Prostate gland (tissue), 2 donors: ENCODE results near the gene SPDYE2B.
"Not testable (repeated sequence)": the region's sequence is repeated elsewhere in the genome, so short reads cannot be mapped to it uniquely, and the experiment has no call there.

ENCODE experiments used
- CTCF ChIP-seq, 4 experiments: fragments of 200-600 bp in 2 of 4; fragments of 450-650 bp in 2 of 4; sonication (generic) in 2 of 4; IDR thresholded peaks; 1 replicate in 3 of 4; 2 replicates in 1 of 4; pipeline ENCODE4 v1.5.1; 2016 to 2019; ENCODE audit warnings: antibody characterized with exemption in 4 of 4, mild to moderate bottlenecking in 2 of 4, moderate library complexity in 2 of 4
- POLR2A ChIP-seq: fragments of 450-650 bp; IDR thresholded peaks from one replicate; pipeline ENCODE4 v1.6.1; 2016; ENCODE audit warnings: antibody characterized with exemption, mild to moderate bottlenecking
- POLR2AphosphoS5 ChIP-seq: sonication (generic); formaldehyde crosslinking; IDR thresholded peaks from one replicate; pipeline ENCODE4 v1.6.1; 2017; ENCODE audit warnings: antibody characterized with exemption

- not testable (repeated sequence) for TF ChIP-seq CTCF (IDR thresholded peaks at IDR 0.05); POLR2AphosphoS5; POLR2A
These were observed 40.4 kb upstream of the SPDYE2B start for GRCh38 chr7:102609734-102610133.
